Measurements from ENCODE around the gene VPS39.

- TF ChIP-seq CTCF (IDR thresholded peaks at IDR 0.05) (no peak), POLR2A (IDR thresholded peaks at IDR 0.05) (no peak)
Measured at GRCh38 chr15:42147431-42147735, 60.7 kb downstream of the VPS39 start.
